Stimulated activated CD8-positive, alpha-beta memory T cell treated with anti-CD3 and anti-CD28 coated beads, Interleukin-7, amount 100 ng/mL, for 4 hours (primary cell): ENCODE measurements around the gene NUP85.
"Not testable (repeated sequence)": the region's sequence is repeated elsewhere in the genome, so short reads cannot be mapped to it uniquely, and the experiment has no call there.

Source experiments
- DNase-seq, 2 donors: peaks; one replicate each; pipeline ENCODE4 v3.0.0-alpha.2; 2020; ENCODE audit warnings: low read depth in 2 of 2

The NUP85 gene

GRCh38 chr17:75205793-75206163, 299 bp downstream of the NUP85 start:
- DNase-seq, result no peak

GRCh38 chr17:75207050-75207407, 1.6 kb downstream of the NUP85 start:
- not testable (repeated sequence) for DNase-seq

DNA sequence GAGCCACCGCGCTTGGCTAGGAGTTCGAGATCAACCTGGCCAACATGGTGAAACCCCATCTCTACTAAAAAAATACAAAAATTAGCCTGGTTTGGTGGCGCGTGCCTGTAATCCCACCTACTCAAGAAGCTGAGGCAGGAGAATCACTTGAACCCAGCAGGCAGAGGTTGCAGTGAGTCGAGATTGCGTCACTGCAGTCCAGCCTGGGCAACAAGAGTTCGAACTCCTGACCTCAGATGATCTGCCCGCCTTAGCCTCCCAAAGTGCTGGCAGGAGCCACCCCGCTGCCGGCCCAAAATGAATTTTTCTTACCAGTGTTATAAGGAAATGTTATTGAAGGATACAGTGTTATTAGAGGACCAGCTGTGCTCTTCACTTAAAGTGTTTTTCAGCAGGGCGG, 2.3 kb downstream of the NUP85 start:
- no peak for DNase-seq

DNA sequence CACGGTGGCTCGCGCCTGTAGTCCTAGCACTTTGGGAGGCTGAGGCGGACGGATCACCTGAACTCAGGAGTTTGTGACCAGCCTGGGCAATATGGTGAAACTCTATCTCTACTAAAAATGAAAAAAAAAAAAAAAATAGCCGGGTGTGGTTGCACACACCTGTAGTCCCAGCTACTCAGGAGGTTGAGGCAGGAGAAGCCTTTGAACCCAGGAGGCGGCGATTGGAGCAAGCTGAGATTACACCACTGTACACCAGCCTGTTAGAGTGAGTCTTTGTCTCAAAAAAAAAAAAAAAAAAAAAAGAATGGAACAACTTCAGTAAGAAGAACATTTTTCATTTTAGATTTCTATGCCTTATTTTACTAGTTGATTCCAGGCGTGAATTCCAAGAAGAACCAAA, 2.7 kb downstream of the NUP85 start:
- no peak for DNase-seq

DNA sequence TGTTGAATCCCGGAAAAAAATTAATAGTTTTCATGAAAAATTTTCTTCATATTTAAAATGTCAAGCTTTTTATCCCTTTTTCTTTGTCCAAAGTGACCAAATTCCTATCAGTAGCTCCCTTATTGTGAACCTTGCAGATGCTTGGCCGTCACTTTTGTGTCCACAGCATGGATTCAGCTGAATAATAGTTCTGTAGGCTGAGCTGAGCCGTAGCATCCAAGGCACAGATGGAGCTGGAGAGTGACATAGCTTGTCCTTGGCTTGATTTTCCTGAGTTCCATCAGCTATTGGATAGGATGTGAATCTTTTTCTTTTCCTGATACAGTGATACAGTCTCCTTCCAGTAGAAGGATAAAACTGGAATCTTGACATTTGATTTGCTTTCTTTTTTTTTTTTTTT, 3.6 kb downstream of the NUP85 start:
- no peak for DNase-seq

GRCh38 chr17:75218131-75218530, 12.7 kb downstream of the NUP85 start:
- DNase-seq, result no peak

GRCh38 chr17:75219815-75220214, 14.3 kb downstream of the NUP85 start:
- DNase-seq, result no peak

DNA sequence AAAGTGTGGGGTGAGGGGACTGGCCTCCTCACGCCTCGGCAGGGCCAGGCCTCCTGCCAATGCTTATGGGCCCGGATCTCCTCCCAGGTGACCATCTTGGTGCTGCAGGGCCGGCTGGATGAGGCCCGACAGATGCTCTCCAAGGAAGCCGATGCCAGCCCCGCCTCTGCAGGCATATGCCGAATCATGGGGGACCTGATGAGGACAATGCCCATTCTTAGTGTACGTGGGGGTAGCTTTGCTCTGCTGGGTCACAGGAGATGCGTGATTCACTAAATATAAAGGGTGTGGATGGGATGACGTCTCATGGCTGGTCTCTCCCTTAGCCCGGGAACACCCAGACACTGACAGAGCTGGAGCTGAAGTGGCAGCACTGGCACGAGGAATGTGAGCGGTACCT, 19.5 kb downstream of the NUP85 start:
- DNase-seq, result no peak

DNA sequence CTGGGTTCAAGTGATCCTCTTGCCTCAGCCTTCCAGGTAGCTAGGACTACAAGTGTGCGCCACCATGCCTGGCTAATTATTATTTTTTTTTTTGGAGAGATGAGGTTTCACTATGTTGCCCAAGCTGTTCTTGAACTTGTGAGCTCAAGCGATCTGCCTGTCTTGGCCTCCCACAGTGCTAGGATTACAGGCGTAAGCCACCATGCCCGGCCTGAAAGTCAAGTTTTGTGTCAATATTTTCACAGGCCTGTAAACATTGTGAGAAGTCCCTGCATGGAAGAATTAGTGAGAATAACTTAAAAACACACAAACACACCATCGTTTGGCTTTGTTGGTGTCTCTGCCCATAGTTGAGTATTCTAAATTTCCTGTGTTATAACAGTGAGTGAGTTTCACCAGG, 22.2 kb downstream of the NUP85 start:
- DNase-seq, result no peak

- DNase-seq, result no peak
Measured at GRCh38 chr17:75228305-75228704, 22.8 kb downstream of the NUP85 start.

GRCh38 chr17:75228847-75229246, 23.4 kb downstream of the NUP85 start:
- DNase-seq, result no peak

GRCh38 chr17:75231071-75231470, 25.6 kb downstream of the NUP85 start:
- DNase-seq, result no peak

GRCh38 chr17:75231741-75232464, 26.4 kb downstream of the NUP85 start:
- no peak for DNase-seq

- no peak for DNase-seq
Measured at GRCh38 chr17:75232786-75233185, 27.3 kb downstream of the NUP85 start.

DNA sequence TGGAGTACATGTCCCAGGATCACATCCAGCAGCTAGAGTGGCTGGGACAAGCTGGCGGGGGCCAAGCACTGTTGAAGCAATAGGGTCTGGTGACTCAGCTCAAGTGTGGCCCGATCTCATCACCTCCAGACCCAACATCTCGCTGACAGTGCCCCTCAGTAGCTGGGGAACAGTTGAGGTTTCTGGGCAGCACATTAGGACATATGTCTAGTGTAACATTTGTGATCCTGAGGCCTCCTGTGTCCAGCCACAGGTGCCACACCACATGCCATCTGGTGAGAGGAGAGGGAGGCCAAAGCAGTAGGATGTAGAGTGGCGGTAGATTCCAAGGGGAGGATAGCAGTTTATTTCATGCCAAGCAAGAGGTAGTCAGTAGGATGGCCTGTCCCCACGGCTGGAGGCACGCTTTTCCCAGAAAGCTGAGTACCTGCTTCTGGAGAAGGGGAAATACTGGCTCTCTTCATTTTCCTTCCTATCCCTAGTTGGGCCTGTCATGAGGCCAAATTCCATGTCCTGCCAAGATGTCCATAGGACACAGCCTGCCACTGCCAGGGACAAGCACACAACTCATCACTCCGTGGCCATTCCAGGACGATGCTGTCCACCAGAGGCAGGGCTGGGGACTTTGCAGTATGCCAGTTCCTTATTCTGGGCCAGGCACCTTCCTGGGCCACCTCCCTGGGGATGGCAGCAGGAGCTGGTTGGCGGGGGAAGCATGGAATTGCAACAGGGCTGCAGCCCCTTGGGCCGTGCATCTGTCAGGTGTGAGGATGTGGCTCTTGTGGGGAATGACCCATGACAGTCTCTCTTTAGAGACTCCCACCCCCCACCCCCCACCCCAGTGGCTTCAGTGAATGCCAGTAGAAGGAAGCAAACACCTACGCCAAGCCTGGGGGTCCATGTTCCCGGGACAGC, 31.9 kb downstream of the NUP85 start:
- DNase-seq, result no peak

DNA sequence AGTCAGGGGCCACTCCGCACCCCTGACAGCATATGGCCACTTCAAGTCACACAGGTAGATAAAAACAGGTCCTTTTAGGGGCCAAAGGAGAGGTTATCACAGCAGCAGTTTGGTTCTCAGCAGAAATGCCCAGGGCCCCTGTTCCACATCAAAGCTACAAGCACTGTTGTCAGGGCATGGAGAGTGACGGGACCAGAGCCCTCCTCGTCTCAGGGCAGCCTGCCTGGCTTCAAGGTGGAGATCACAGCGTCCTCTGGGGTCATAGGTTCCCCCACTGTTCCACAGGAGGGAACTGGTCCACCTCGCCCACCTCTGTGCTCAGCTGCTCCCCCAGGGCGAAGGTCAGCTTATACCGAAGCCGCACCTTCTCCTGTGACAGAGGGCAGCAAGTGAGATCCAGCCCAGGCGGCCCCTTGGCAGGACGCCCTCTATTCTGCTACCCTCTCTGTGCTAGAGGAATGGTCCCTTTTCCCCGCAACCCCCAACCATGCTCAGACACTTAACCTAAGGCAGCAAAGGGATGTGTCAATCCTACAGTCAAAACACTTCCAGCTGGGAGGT, 32.6 kb downstream of the NUP85 start:
- DNase-seq, result no peak

DNA sequence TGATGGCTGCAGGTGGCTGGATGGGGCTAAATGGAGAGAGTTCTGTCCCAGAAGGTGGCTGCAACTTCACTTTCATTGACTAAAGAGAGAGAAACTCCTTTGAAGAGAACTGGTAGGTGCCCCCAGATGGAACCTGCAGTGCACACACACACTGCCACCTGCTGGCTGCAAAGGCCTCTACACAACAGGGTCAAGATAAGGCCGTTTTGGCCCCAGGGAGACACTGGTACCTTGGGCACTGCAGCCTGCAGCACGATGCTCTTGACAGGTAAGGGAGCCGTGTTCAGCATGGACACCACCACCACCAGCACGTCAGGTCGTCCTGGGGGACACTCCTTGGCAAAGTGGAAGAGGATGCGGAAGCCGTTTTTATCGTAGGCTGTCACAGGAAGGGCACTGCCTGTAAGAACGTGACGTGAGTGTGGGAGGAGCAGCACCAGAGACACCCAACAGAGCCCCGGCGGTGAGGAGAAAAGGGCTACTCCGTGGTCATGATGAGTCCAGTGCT, 33.3 kb downstream of the NUP85 start:
- peak; percentile 38 to 48 for DNase-seq

DNA sequence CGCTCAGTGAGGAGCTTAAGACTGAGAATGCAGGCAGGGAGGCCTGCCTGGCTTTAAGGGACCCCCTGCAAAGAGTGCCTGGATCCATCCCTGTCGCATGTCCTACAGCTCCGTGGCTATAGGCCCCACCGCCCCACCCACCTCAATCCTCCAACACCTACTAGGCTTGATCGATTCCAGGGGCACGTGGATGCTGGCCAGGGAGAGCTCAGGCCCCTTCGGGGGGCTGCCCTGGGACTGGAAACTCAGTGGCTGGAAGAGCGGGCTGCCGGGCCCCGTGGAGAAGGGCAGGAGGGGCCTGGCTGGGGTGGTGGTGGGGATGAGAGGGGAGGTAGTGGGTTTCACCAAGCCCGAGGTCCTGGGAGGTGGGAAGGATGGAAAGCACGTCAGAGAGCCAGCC, 33.7 kb downstream of the NUP85 start:
- DNase-seq, result no peak

DNA sequence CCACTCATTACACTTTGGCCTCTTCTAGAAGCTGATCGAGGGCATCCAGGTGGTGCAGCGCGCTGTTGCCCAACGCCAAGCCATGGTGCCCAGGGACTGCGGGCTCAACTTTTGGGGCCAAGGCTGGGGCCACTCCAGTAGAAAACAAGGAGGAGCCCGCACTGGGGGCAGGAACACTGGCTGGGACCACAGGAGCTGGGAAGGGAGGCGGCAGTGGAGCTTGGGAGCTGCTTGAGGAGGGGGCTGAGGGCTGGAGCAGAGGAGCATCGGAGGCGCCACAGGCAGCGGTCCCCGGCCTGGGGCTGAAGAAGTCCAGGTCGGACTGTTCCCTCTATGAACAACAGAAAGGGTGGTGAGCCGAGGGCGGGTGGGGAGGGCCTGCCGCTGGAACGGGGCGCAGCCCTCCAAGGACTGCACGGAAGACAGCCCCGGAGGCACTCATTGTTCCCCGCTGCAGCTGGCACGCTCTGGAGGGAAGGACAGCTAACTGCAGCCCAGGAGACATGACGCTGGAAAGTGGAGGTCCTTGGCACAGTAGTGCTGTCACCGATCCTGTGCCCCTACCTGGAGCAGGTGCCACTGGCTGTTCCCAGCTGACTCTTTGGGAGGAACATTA, 34.4 kb downstream of the NUP85 start:
- DNase-seq, result no peak

- peak in 1 of 2 donors; percentile 12 for DNase-seq
Measured at GRCh38 chr17:75240394-75241142, 35.1 kb downstream of the NUP85 start.

DNA sequence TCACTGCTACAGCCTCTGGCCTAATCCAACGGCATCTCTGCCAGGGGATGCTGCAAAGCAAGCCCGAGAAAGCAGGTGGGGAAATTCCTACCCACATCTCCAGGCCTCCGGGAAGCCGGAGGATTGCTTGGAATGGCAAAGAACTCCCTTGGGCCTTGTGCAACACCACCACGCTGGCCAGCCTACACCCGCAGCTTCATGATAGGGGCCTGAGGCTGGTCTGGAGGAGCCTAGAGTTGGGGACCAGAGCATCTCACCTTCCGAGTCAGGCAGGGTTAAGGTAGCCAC, 35.6 kb downstream of the NUP85 start:
- DNase-seq, result no peak

- DNase-seq, result no peak
Measured at GRCh38 chr17:75241502-75241901, 36.0 kb downstream of the NUP85 start.
